Lung microvascular endothelial cell (primary cell): ENCODE data around the gene PI16. TPM values are rescaled to one million over a fixed set of nuclear protein-coding genes. Genes with fewer than 3 reads are reported as not detected.
A peak's percentile ranks its signal among the peaks of the same experiment; 100 is the strongest.

Experiments used
- DNase-seq, 2 donors: peaks; one replicate each; pipeline versions ENCODE4 v3.0.0 to v3.0.0-alpha.2; 2010; ENCODE audit warnings: low read depth in 2 of 2
- total RNA-seq: library from RNA; depleted of rRNA; stranded (reverse); fragments of >200 nt; gene quantifications from 2 replicates; pipeline ENCODE4 v1.2.1, GENCODE V29; 2014

PI16 gene
- total RNA-seq, 1 donor from 2014 or later, result not detected

- no peak for DNase-seq
Observed at GRCh38 chr6:36999061-36999750, 44.7 kb downstream of the PI16 start.

- no peak for DNase-seq
Observed at GRCh38 chr6:36999751-37000125, 45.2 kb downstream of the PI16 start.

DNA sequence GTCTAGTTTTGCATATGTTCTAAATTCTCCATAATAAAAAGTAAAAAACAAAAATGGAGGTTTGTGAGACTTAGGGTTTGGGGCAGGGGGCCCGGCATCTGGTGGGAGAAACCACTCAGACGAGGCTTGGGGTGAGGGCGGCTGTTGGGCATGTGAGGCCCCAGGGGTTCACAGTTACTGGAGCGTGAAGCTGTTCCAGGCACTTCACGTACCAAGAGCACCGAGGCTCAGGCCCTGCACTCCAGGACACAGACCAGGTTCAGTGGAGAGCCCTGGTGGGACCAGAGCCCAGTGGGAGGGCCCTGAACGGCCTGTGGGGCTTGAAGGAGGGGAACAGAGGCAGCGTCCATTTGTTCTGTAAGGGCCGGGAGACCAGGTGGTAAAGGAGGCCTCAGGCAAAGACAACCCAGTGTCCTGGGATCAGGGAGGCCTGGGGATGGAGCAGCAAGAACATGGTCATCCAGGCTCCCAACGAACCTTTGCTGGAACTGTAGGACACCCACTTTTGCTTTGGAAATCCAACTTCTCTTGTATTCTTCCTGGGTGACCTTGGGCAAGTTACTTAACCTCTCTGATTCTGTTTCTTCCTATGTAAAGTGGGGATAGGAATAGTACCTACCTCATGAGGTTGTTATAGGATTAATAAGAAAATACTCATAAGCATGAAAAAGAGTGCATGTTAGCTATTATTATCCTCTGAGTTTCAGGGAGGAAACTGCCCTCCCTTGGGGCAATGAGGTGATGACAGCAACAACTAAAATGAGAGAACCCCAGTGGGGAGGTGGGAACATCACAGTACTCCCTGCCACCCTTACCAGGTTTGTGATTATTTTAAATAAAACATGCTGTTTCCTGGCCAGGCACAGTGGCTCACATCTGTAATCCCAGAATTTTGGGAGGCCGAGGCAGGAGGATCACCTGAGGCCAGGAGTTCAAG lies 49.8 kb downstream of the PI16 start:
- no peak for DNase-seq

GRCh38 chr6:37005061-37005810 lies 50.7 kb downstream of the PI16 start, which contains the start of gene FGD2:
Gene FGD2 (plus strand): TSS chr6:37005655. CDS start chr6:37005818, 163 bp downstream.
- no peak for DNase-seq

- DNase-seq, result no peak
Observed at GRCh38 chr6:37005827-37006567, 51.5 kb downstream of the PI16 start.

DNA sequence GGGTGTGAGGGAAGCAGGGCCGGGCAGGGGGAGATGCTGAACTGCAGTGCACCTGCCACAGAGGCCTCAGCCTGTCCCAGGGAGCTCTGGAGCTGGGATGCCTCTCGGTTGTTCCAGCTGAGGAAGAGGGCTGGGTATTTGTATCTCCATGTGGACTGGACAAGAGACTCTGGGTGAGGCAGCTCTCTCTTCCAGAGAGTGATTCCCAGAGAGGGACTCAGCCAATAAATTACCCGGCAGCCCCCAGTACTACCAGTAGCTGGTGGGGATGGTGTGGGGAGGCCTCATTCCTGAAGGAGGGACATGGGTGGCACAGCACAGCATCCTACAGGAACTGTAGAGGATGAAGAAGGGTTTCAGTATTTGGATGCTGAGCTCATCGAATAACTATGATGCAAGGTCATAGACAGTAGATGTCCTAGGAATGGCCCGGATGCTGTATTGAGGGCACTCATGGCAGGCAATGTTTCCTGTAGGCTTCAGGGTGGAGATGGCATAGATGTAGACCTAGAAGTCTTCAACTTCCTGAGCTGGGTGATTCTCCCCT lies 52.3 kb downstream of the PI16 start:
- no peak for DNase-seq

GRCh38 chr6:37007340-37008043 lies 53.0 kb downstream of the PI16 start:
- DNase-seq, result no peak

- no peak for DNase-seq
Observed at GRCh38 chr6:37008484-37009465, 54.2 kb downstream of the PI16 start.

DNA sequence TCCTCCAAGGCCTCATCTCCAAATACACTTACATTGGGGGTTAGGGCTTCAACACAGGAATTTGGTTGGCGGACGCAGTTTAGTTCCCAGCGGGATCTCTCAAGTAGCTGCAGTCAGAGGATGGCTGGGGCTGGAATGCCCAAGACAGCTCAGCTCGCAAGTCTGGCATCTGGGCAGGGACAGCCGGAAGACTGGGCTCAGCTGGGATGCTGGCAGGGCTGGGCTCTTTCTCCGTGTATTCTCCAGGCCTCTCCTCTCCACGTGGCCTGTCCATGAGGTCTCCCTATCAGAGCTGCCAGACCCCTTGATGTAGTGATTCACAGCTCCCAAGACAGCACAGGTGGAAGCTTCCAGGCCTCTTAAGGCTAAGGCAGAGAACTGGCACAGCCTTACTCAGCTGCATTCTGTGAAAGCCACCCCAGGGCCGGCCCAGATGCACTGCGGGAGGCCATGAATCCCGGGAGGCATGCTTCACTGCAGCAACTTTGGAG lies 55.9 kb downstream of the PI16 start:
- no peak for DNase-seq

DNA sequence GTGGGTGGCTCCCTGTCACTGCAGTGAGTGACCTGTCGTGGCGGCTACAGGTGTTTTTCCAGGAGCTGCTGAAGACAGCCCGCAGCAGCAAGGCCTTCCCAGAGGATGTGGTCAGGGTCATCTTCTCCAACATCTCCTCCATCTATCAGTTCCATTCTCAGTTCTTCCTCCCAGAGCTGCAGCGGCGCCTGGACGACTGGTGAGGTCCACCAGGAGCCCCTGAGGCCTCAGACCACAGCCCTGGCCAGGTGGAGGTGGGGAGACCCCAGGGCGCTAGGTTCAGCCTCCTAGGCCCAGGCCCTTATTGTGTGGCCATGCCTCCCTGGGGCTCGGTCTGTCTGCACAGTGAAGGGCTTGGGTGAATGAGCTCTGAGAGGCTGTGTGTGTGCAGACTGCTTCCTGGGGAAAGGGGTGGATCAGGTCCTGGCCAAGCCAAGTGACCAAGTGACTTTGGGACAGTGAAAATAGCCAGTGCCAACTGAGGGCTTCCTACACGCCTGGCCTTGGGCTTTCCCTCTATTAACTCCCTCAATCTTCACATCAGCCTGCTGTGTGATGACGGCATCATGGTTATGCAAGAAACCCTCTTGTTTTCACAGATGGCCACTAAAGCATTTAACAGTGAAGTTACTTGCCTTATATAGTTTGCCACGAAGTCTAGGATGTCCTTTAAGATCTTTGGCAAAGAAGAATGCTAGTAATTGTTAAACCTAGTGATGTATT lies 57.3 kb downstream of the PI16 start:
- peak in 1 of 2 donors; percentile 28 for DNase-seq

- no peak for DNase-seq
Observed at GRCh38 chr6:37013516-37014491, 59.3 kb downstream of the PI16 start.

Other genes with a start within 250 kb of the PI16 start
- gene CPNE5, start 115.3 kb upstream of the PI16 start, total RNA-seq, result 1.2 and 5.7 TPM in 2 replicates
- gene PPIL1, start 79.9 kb upstream of the PI16 start, total RNA-seq, result 20.4 and 20.7 TPM in 2 replicates
- 14.8 and 21.2 TPM in 2 replicates for gene C6orf89, start 68.8 kb upstream of the PI16 start, total RNA-seq
- gene MTCH1, start 31.5 kb downstream of the PI16 start, total RNA-seq, result 183 and 192 TPM in 2 replicates
- not detected in 2 replicates for gene FGD2, start 50.9 kb downstream of the PI16 start, total RNA-seq
- gene PIM1, start 215.4 kb downstream of the PI16 start, total RNA-seq, result 0.40 and 0.65 TPM in 2 replicates